AG04449 (cell line): ENCODE measurements around the gene RECQL.
"Not testable (repeated sequence)": the region's sequence is repeated elsewhere in the genome, so short reads cannot be mapped to it uniquely, and the experiment has no call there.

Source experiments
- CTCF ChIA-PET: fragments of 350-600 bp; formaldehyde crosslinking; extraction: SDS; loops from one replicate; lab custom pipeline; 2021; ENCODE audit warnings: antibody characterized with exemption; lab: Yijun Ruan, JAX
- POLR2A ChIA-PET: fragments of 400-600, 350-600 bp; formaldehyde crosslinking; extraction: SDS; loops from one replicate; lab custom pipeline; 2020; ENCODE audit warnings: antibody characterized with exemption, inconsistent platforms; lab: Yijun Ruan, JAX
- DNase-seq: peaks from one replicate; pipeline ENCODE4 v3.0.0-alpha.2; 2010; ENCODE audit warnings: low read depth, low spot score
- H3K4me3 ChIP-seq: 2 replicates; pipeline ENCODE4 v1.5.1; 2011; ENCODE audit warnings: low read depth, mild to moderate bottlenecking, control low read depth, low read length
- TF ChIP-seq, protein P1 (sequence below): IDR thresholded peaks from one replicate; pipeline ENCODE4 v1.5.1; 2011; ENCODE audit warnings: mild to moderate bottlenecking, moderate library complexity, low read length, control low read depth, inconsistent platforms; ENCODE audit not compliant: insufficient read depth; ENCODE audit errors: missing control alignments

The RECQL gene

DNA sequence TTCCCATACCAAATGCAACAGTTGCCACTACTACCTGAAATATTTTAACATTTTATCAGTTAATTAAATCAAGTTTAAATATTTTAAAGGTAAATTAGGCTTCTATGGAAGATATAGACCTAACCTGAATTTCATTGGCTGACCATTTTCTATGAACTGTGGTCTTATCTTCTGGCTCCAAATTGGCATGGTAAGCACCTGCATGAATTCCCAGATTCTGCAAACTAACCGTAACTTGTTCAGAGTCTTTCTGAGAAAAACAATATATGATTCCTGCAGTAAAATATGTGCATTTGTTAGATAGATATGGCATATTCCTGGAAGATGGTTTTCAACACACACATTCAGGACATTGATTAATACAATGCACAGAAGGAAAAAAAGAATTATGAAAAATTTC, 25.9 kb downstream of the RECQL start:
- CTCF ChIA-PET = interaction anchor here (0.6 kb wide), 1 partner anchor 206 kb away, joined by 3 read pairs; no protein-coding TSS in a partner anchor
- TF ChIP-seq, protein P1, sequence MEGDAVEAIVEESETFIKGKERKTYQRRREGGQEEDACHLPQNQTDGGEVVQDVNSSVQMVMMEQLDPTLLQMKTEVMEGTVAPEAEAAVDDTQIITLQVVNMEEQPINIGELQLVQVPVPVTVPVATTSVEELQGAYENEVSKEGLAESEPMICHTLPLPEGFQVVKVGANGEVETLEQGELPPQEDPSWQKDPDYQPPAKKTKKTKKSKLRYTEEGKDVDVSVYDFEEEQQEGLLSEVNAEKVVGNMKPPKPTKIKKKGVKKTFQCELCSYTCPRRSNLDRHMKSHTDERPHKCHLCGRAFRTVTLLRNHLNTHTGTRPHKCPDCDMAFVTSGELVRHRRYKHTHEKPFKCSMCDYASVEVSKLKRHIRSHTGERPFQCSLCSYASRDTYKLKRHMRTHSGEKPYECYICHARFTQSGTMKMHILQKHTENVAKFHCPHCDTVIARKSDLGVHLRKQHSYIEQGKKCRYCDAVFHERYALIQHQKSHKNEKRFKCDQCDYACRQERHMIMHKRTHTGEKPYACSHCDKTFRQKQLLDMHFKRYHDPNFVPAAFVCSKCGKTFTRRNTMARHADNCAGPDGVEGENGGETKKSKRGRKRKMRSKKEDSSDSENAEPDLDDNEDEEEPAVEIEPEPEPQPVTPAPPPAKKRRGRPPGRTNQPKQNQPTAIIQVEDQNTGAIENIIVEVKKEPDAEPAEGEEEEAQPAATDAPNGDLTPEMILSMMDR = no peak
- no peak for DNase-seq
- POLR2A ChIA-PET = no interaction called here
- H3K4me3 ChIP-seq = no peak overlapping the region

DNA sequence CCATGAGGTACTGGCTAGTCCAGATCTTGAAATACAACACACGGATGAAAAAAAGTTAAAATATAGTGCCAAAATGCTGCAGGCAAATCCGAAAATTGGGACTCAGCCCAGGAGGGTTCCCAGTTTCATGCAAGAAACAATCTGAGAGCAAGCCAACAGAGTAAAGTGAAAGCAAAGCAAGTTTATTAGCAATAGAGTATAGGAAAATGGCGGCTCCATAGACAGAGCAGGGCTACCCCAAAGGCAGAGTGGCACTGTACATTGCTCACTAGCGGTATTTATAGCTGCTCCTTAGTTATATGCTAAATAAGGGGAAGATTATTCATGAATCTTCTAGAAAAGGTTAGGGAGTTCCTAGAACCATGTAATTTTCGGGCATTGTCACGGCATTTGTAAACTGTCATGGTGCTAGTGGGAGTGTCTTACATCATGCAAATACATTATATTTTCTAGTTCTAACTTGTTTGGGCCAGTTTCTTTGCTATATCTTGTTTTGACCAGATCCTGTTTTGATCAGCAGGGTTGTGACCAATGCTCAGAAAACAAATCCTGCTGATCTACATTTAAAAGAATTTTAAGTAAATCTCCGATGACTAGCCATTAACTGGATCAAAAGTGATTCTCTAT, 29.1 kb downstream of the RECQL start:
- no peak overlapping the region for H3K4me3 ChIP-seq
- no peak for DNase-seq
- CTCF ChIA-PET = no interaction called here
- POLR2A ChIA-PET = no interaction called here
- TF ChIP-seq, protein P1 = no peak

DNA sequence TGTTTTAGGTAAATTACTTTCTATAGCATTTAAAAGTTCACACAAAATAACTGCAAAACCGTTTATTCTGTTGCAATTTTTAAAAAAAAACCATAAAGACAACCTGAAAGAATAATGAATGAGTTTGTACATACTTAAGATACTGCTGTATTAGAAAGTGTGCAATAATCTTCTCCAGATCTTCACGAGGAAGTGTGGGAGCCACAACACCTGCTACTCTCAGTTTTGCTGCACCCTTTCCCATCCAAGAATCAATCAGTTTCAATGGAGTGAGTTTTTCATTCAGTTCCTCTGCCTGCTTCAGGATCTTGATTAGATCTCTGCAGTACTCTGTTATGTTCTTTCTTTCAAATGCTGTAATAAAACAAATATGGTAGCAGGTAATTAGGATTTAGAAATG, 30.1 kb downstream of the RECQL start:
- TF ChIP-seq, protein P1 = no peak
- no peak for DNase-seq
- ChIA-PET CTCF (no interaction called here), POLR2A (no interaction called here)
- H3K4me3 ChIP-seq = no peak overlapping the region

DNA sequence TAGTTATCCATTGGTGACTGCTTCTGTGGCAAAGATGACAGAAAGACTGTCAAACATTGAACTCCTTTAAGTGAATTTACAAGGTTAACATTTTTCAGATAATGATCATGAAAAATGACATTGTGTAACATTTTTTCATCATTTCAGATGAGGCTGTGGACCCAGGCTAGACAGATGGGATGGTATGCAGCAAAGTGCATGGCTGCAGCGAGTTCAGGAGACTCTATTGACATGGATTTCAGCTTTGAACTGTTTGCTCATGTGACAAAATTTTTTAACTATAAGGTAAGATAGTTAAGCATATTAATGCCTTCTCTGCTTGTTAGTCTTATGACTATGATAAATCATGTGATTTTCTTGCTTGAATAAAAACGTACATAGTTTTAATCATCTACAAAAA, 34.1 kb downstream of the RECQL start:
- H3K4me3 ChIP-seq, DNase-seq, CTCF ChIA-PET, POLR2A ChIA-PET: not testable (repeated sequence)

DNA sequence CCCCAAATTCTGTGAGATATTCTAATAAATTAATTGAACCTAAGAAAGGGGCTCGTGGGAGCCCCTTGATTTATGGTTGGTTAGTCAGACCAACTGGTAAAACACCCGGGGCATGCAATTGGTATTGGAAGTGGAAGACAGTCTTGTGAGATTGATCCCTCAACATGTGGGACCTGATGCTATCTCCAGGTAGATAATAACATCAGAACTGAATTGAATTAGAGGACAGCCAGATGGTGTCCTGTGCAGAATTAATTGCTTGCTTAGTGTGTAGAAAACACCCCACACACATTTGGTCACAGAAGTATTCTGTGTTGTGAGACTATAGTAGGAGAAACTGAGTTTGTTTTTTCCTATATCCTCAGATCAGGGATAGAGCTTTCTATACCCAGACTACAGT, 42.0 kb downstream of the RECQL start:
- CTCF ChIA-PET = interaction anchor here (1.0 kb wide), 1 partner anchor 8 kb away, joined by 3 read pairs; no protein-coding TSS in a partner anchor
- H3K4me3 ChIP-seq = no peak overlapping the region
- no peak for DNase-seq
- TF ChIP-seq, protein P1 = no peak
- POLR2A ChIA-PET = no interaction called here

DNA sequence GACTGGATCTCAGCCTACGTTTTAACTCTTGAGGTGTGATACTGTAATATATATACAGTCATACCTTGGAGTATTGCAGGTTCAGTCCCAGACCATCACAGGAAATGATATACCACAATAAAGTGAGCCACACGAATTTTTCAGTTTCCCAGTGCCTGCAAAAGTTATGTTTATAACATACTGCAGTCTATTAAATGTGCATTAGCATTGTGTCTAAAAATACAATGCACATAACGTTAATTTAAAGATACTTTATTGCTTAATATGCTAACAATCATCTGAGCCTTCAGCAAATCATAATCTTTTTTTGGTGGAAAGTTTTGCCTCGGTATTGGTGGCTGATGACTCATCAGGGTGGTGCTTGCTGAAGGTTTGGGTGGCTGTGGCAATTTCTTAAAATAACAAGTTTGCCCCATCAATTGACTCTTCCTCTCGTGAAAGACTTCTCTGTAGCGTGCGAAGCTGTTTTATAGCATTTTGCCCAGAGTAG, 45.1 kb downstream of the RECQL start:
- ChIA-PET POLR2A (no interaction called here), CTCF (interaction anchor here (0.9 kb wide), 1 partner anchor 160 kb away, joined by 3 read pairs; no protein-coding TSS in a partner anchor)
- TF ChIP-seq, protein P1 = no peak
- no peak overlapping the region for H3K4me3 ChIP-seq
- no peak for DNase-seq

DNA sequence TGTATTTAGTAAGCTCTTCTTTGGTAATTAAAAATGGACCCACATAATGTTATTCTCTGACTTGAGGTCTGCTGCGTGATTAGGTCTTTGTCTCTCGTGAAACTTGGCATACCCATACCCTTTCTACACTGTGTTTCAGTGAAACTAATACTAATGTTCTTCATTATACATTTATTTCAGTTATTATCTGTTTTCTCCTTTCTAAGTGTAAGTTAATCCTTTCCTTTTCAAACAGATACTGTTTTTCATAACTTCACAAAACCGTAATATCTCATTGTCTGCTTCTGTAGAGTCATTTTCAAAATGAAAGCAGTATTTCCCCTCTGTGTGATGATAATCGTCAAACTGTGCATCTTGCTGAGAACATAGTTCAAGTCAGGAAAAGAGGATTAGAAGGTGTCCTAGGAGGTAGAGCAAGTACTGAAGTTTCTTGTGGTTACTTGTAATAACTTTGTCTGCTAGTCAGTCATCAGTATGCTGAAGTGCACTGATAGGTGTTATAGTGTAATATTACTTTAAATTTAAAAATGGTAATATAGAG, 48.1 kb downstream of the RECQL start:
- POLR2A ChIA-PET = no interaction called here
- H3K4me3 ChIP-seq = no peak overlapping the region
- TF ChIP-seq, protein P1 = no peak
- CTCF ChIA-PET = interaction anchor here (0.7 to 4.0 kb wide), 2 partner anchors 10 to 157 kb away, joined by 4 to 28 read pairs; no protein-coding TSS in a partner anchor
- DNase-seq = no peak
